OCI-M2 (cell line): Measurements from ENCODE around the gene ADARB1.

Source experiments
- DNase-seq: peaks from one replicate; lab custom pipeline; 2025; ENCODE audit not compliant: unreplicated experiment; lab: John Stamatoyannopoulos, UW

The ADARB1 gene

DNA sequence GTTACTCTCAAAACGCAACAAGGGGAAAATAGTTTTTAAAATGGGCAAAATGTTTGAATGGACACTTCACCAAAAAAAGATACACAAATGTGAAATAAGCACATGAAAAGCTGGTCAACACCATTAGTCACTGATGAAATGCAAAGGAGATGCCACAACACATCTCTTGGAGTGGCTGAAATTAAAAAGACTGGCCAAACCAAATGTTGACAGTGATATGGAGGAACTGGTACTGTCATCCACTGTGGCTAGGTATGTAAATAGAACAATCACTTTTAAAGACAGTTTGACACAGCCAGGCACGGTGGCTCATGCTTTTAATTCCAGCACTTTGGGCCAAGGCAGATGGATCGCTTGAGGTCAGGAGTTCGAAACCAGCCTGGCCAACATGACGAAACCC lies 122.2 kb downstream of the ADARB1 start:
- no peak for DNase-seq

DNA sequence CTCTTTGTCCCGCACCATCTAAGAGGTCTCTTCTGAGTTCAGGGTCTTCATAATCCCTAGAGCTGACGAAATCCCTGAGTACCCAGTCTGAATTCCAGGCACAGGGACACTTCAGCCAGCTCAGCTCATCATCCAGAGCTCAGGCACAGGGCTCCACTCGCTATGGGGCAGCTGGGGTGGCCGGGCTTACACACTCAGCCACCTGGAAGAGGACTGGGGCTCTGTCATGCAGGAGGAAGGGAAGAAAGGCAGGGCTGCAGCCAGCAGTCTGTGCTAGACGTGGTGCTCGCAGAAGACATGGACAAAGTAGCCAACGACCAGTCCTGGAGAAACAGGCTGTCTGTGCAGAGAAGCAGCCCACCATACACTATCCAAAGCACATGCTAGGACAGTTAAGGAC lies 124.8 kb downstream of the ADARB1 start:
- no peak for DNase-seq

DNA sequence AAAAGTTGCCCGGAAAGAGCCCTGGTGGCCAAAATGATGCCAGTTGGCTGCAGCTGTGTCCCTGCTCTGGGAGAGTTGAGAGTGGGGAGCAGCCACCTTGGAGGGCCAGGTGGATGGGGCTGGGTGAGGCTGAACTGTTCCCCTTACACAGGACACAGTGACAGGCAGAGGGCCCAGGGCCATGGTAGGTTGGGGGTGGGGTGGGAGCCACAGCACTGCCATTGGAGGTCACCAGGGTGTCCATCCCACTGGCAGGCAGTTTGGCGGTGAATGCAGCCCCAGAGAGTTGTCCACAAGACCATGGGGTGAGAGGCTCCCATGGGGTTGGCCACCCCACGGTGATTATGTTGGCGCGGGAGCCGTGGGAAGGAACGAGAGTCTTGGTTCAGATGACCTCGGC lies 125.7 kb downstream of the ADARB1 start:
- no peak for DNase-seq

DNA sequence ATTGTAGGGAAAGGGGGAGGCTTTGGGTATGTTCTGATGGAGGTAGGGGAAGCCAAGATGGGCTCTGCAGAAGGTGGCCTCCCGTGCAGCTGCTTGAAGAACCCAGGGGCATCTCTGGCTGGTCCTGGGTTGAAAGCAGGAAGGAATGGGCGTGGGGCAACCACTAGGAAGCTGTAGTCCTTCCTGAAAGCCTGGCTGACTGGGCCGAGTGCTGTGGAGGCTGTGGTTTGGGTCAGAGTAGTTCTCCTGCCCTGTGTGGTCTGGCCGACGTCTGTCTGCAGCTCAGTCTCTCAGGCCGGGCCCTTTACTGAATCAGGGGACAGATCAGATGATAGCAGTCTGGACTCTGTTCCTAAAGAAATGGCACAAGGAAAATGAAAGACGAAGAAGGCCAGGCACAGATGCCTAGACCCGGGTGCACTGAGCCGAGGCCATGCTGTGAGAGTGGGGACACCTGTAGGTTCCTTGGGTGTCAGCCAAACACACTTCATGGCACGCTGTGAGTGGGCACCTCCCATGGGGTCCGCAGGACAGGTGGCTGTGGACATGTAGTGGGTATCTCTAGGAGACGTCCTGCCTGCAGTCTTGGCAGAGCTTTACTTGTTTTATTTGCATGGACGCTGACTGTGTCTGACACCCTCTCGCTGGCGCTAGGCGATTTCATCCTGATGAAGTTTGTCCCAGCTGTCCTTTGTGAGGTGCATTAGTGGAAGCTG lies 126.4 kb downstream of the ADARB1 start:
- DNase-seq, result no peak

DNA sequence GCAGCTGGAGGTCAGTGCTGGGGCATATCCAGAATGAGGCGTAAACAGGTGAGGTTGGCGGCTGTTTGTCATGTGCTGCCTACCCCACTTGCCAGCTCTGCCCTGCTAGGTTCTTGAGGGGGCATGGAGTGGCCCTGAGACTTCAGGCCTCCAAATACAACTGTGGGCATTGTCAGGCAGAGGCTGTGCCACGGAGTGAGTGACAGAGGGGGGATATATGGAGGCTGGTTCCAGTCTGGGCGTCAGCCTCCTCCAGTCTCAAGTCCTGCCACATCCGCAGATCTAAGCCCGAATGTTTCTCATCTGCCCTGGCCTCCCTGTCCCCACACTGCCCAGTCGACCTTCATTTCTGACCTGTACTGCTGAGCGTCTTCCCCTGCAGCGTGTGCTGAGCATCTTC lies 128.0 kb downstream of the ADARB1 start:
- no peak for DNase-seq

DNA sequence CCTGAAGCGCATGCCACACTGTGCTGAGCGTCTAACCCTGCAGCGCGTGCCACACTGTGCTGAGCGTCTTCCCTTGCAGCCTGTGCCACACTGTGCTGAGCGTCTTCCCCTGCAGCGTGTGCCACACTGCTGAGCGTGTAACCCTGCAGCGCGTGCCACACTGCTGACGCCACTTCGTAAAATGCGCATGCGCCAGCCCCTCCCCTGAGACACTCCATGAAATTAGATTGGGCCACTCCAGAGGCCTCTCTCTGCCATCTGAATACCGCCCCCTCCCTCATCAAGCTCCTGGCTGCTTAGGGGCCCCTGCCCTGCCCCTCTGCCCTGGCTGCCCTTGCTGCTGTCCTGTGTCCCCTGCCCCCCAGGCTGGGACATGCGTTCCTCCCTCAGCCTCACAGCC lies 128.5 kb downstream of the ADARB1 start:
- no peak for DNase-seq

DNA sequence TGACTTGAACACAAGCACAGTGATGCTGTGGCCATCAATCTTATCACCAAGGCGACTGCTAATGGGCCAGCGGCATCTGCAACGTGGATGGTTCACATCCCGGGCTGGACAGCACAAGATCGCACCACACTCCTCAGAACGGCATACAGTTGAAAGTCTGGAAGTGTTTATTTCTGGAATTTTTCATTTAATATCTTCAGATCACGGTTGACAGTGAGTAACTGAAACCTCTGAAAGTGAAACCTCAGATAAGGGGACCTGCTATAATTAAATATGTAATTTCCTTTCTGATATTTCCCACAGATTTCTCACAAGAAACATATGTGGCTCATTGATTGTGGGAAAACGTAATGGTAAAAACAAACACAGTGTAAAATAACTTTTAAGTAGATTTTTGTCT lies 129.6 kb downstream of the ADARB1 start:
- no peak for DNase-seq

DNA sequence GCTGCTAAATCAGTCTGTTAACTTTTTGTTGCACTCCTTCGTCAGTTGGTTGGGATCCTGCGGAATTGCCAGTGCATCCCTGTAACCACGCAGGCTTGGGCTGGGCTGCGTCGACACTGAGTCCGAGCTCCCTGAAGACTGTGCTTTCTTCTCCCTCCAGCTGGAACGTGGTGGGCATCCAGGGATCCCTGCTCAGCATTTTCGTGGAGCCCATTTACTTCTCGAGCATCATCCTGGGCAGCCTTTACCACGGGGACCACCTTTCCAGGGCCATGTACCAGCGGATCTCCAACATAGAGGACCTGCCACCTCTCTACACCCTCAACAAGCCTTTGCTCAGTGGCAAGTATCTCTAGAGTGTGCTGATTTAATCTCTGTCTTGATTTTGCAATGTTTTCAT lies 130.0 kb downstream of the ADARB1 start:
- no peak for DNase-seq

DNA sequence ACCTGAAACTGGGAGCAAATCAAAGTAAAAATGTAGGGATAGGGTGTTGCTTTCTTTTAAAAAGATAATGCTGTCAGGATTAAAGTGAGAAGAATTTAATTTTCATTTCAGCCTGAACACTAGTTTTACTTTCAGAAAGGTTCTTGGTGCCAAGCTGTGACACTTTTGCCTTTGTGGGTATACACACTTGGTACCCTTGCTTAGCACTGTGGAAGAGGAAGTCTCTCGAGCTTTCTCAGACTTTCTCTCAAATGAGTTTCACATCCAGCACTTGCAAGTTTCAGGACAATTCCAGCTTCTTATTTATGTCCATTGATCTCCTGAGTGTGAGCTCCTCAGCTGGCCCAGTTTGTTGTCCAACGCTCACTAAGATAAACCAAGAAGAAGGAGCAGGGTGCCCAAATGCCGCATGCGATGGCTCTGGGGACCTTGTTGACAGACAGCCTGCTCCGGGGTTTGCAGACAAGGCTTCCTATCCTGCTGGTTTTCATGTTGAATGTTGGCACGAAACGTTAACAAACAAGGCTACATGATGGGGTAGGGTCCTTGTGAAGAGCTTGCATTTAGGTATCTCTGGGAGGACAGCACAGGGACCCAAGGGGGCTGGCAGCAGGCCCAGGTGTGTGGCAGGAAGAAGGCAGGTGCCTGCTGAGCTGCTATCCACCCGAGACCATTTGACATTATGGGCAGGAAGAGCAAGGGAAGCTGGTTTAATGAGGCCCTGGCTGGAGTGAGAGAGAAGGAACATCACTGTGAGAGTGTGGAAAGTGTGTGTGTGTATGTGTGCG lies 133.7 kb downstream of the ADARB1 start:
- DNase-seq, result no peak

DNA sequence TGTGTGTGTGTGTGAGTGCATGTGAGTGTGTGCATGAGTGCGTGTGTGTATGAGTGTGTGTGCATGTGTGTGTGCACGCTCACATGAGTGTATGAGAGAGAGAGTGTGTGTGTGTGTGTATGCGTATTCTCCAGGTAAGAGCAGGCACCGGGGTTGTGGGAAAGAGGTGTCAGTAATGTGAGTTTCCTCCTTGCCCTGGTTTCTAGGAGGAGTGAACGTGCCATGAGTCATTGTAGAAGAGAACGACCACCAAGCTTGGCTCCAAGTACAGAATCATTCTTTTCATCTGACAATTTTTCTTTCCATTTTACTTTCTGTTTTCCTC lies 134.2 kb downstream of the ADARB1 start:
- no peak for DNase-seq

DNA sequence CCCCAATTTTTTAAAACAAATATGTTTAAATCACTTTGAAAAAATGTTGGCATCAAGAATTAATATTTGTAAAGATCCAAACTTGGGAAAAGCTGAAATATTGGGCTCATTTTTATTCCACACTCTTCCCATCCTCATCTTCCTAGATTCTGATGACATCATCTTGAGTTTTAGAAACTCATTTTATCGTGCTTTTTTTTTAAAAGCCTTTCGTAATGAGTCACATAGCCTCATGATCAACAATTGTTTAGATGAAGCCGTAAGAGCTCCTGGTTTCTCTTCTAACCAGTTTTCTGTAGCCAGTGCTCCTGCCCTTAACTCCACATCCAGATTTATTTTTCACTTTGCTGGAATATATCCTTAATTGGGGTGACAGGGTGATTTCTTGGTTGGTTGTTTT lies 134.7 kb downstream of the ADARB1 start:
- no peak for DNase-seq

DNA sequence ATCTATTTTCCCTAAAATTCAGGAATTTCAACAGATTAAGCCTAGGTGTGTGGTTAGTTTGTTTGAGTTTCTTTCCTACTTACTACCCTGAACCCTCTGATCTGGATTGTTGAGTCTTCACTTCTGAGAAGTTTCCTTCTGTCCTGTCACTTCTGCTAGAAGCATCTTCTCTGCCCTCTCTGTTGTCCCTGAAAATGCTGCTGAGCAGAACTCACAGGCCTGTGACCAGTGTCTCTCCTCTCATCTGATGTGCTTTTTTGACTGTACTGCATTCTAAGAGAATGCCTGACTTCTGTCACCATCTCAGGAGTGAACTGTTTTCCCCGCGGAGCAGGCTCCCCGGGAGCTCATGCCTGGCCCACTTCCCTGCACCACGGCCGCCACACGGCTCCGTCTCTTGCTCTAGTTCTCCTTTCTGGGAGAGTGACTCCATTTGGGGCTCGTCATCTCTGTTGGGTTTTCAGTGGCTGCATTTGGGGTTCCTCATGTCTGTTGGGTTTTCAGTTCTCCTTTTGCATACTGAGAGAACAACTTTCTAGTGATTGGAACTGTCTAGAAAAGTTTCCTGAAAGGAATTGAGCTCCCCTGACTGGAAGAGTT lies 135.4 kb downstream of the ADARB1 start:
- DNase-seq, result no peak

DNA sequence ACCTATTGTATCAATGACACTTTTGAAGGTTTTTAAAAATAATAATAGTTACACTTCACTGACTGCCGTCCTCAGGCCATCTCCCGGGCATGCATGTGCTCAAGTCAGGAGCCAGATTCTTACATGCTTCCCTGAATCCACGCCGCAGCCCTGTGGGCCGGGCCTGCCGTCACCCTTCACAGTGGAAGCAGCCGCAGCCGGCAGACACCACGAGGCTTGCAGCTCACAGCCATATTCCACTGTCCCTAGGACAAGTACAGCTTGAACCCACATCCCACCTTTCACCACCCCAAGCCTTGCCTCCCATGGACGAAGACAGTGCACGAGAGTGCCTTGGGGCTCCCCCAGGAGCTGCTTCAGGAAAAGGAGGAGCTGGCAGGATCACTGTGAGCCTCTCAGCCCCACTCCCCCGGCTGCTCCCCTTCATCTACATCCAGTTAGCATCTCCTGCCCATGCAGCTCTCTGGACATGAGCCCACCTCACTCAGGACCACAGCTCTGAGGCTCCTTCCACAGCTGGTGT lies 136.1 kb downstream of the ADARB1 start:
- no peak for DNase-seq

DNA sequence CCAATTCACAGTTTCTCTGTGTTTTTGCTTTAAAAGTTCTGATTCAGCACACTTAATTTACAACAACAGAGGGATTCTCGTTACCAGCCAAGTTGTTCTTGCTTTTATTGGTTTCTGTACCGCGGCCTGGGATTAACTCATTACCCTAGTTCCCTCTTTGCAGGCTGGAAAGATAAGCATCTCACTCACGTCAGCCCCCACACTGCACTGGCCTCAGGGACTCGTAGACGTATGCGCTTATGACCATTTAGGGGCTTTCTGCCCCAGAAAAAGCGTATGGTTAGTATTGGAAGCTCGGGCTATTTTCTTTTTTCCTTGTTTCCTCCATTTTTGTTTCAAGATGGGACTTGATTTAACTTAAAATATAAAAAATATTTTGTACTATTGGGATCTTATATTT lies 137.3 kb downstream of the ADARB1 start:
- DNase-seq, result no peak

DNA sequence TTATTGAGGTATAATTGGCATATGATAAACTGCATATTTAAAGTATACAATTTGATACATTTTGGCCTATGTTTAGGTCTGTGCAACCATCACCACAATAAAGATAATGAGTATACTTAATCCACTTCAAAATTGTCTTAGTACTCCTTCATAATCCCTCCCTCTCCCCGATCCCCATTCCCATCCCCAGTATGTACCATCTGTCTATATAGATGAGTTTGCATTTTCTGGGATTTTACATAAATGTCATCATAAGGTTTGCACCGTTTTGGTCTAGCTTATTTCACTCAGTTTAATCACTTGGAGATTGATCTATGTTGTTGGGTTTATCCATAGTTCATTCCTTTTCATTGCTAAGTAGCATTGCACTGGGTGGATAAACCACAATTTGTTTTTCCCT lies 139.0 kb downstream of the ADARB1 start:
- DNase-seq, result no peak

DNA sequence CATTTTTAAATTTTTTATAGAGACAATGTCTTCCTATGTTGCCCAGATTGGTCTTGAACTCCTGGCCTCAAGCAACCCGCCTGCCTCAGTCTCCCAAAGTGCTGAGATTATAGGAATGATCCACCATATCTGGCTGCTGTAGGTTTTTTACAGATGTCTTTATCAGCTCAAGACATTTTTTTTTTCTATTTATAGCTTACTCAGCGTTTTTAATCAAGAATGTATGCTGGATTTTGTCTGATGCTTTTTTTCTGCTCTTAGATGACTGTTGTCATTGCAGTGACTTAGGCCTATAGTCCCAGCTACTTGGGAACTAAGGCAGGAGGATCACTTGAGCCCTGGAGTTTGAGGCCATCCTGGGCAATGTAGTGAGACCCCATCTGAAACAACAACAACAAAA lies 140.8 kb downstream of the ADARB1 start:
- DNase-seq, result no peak

DNA sequence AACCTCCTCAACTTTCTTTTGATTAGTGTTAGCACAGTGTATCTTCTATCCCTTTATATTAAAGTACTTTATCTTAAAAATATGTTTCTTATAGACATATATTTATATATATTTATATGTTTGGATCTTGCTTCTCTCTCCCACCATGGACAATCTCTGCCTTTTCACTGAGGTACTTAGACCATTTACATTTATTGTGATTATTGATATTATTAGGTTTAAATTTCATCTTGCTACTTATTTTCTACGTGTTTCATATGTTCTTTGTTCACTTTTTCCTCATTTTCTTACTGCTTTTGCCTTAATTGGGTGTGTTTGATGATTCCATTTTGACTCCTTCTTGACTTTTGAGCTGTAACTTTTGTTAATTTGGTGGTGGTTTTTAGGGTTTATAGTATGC lies 142.6 kb downstream of the ADARB1 start:
- no peak for DNase-seq

DNA sequence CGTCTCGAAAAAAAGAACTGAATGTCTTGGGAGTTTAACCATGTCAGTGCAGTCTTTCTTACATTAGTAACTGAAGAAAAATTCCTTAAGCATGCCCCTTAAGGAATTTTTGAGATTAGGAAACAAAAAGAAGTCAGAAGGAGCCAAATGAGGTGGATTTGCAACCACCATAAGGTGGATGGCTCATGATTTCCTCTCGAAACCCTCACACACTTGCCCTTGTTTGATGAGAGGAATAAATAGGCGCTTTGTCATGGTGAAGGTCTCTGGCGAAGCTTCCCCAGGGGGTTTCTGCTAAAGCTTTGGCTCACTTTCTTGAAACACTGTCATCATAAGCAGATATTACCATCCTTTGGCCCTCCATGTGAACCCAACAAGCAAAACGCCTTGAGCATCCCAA lies 145.1 kb downstream of the ADARB1 start:
- no peak for DNase-seq

DNA sequence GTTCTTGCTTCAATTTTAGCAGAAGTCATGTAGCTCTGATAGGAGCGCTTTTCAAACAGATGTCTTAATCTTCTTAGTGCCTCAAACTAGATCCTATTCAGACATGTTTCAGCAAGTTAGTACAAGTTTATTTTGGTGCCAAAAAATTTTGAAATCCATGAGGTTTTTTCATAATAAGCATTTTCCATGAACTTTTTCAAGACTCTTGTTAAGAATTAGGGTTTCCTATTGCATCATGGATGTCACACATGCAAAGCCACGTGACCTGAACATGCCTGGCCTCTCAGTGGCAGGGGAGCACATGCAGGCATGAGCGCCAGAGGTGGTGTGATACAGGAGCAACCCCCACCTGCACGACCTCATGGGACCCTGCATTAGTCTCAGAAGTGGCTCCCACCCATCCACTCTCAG lies 145.7 kb downstream of the ADARB1 start:
- DNase-seq, result no peak

DNA sequence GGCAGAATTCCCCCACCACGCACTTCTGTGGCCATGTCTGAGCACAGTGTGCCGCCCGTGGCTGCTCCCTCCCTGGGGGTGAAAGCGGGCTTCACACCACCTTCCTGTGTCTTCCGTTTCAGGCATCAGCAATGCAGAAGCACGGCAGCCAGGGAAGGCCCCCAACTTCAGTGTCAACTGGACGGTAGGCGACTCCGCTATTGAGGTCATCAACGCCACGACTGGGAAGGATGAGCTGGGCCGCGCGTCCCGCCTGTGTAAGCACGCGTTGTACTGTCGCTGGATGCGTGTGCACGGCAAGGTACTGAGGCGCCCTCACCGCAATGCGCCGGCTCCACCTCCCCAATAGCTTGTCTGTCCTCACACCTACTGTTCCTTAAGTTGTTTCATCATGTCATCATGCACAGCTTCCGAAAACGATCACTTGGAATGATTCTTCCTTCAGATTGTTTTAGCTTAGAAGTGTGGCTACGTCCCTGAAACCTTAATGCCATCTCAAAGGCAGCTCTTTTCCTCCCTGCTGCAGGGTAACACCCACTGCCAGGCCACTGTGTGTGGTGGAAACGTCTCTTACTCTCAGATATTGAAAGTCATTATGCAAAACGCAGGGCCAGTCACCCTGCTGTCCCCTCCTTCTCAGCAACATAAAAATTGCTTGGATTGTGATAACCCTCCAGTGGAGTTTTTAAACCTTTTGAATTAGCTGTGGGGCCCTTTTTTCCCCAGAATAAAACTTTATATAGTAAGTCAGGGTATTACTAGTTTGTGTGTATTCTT lies 146.5 kb downstream of the ADARB1 start:
- DNase-seq, result no peak

DNA sequence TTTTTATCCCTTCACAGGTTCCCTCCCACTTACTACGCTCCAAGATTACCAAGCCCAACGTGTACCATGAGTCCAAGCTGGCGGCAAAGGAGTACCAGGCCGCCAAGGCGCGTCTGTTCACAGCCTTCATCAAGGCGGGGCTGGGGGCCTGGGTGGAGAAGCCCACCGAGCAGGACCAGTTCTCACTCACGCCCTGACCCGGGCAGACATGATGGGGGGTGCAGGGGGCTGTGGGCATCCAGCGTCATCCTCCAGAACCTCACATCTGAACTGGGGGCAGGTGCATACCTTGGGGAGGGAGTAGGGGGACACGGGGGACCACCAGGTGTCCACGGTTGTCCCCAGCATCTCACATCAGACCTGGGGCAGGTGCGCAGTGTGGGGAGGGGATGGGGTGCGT lies 147.6 kb downstream of the ADARB1 start:
- no peak for DNase-seq
